Choroid plexus epithelial cell (primary cell): Measurements from ENCODE around the gene DOCK8.

Experiments used
- DNase-seq: peaks from one replicate; pipeline ENCODE4 v3.0.0-alpha.2; 2010; ENCODE audit warnings: low read depth
- H3K4me3 ChIP-seq: 2 replicates; pipeline ENCODE4 v1.5.1; 2011; ENCODE audit warnings: low read depth, mild to moderate bottlenecking, control low read depth, low read length, moderate library complexity
- TF ChIP-seq, protein P1 (sequence below): conservative IDR thresholded peaks from 2 replicates; pipeline ENCODE4 v1.5.1; 2011; ENCODE audit warnings: low read depth, mild to moderate bottlenecking, control low read depth, inconsistent platforms, low read length, moderate library complexity

The DOCK8 gene

DNA sequence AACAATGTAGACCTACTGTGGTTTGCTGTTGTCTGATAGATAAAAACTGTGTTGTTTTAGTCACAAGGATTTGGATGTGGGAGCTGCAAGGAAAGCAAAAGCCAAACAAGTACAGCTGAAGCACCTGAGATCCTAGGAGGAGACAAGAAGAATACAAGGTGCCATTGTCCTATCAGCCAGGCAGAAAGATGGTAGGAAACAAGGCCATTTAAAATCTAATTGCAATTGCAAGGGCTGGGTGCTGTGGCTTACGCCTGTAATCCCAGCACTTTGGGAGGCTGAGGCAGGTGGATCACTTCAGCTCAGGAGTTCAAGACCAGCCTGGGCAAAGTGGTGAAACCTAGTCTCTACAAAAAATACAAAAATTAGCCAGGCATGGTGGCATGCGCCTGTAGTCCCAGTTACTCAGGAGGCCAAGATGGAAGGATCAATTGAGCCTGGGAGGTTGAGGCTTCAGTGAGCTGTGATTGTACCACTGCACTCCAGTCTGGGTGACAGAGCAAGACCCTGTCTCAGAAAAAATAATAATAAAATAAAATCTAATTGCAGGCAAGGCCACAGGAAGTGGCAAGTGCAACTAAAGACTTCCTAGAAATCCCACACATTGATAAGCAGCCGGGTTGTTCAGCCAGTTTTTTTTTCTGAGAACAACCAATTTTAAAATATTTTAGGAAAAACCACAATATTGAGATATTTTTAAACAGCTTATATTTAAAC lies 22.6 kb downstream of the DOCK8 start:
- no peak overlapping the region for H3K4me3 ChIP-seq
- TF ChIP-seq, protein P1, sequence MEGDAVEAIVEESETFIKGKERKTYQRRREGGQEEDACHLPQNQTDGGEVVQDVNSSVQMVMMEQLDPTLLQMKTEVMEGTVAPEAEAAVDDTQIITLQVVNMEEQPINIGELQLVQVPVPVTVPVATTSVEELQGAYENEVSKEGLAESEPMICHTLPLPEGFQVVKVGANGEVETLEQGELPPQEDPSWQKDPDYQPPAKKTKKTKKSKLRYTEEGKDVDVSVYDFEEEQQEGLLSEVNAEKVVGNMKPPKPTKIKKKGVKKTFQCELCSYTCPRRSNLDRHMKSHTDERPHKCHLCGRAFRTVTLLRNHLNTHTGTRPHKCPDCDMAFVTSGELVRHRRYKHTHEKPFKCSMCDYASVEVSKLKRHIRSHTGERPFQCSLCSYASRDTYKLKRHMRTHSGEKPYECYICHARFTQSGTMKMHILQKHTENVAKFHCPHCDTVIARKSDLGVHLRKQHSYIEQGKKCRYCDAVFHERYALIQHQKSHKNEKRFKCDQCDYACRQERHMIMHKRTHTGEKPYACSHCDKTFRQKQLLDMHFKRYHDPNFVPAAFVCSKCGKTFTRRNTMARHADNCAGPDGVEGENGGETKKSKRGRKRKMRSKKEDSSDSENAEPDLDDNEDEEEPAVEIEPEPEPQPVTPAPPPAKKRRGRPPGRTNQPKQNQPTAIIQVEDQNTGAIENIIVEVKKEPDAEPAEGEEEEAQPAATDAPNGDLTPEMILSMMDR = no peak

DNA sequence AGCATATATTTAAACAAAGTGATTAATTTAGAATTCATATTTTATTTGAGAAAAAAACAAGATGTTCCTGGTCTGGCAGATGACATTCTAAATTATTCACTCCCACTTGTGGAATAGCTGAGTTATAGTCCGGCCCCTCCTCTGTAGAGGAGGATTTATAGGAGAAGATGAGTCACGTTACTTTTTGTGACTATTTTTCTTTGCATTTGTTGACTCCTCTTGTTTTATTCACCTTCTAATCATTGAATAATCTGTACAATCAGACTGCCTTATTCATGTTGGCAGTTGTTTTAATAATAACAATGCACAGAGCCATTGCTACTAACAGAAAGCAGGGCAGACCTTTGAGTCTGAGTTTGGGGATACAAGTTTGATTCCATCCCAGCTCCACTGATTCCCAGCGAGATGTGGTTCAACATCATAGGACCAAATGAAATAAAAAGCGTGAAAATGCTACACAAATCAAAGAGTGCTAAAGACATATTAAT lies 23.2 kb downstream of the DOCK8 start:
- TF ChIP-seq, protein P1 = no peak
- no peak for DNase-seq
- H3K4me3 ChIP-seq = no peak overlapping the region

More for the DNA sequence above, 22.6 kb downstream of the DOCK8 start:
- no peak for DNase-seq

DNA sequence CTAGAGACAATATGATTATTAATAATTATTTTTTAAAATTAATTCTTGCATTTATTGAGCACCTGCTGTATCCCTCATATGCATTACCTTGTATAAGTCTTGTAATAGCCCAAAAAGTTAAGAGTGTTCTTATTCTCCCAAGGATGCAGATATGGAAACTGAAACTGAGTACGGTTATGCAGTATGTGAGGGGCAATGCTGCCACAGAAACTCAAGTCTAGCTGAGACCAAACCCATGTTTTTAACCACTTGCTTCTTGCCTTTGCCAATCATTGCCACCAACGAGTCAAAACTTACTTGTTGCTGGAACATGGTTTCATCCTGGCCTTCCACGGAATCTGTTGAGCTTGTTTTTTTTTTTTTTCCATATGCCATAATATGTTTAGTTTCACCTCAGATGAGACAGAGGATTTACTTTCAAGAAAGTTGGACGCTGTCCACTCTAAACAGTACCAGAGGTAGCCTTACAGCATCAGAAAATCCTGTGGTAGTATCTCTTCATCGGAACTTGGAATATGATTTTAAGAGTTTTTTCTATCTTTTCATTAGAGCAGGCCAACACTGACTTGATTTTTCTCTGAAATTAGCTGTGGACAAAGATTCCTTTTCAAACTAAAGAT lies 27.9 kb downstream of the DOCK8 start:
- DNase-seq = no peak
- TF ChIP-seq, protein P1 = no peak
- no peak overlapping the region for H3K4me3 ChIP-seq

DNA sequence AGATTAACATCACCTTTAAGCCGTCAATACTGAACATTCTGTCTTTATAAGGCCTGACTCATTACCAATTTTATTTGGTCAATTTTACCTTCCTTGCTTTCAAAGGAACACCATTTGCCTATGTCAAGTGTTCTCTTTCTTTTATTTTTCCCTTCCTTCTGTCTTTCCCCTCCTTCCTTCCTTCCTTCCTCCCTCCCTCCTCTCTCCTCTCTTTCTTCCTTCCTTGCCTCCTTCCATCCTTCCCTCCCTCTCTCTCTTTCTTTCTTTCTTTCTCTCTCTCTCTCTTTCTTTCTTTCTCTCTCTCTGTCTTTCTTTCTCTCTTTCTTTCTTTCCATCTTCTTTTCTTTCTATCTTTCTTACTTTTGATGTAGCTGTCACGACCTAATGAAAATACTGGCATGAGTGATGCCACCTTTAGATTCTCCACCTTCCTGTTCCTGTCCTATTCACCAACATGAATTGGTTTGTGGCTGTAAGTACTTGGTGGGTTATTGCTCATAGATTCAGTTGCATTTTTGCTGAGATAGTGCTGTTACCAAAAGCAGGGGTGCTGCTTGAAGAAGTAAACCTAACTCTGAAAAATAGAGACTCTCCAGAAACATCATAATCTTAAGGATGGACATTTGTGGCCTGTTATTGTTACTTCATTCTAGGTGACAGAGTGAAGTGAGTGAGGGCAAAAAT lies 33.8 kb downstream of the DOCK8 start:
- no peak overlapping the region for H3K4me3 ChIP-seq
- DNase-seq = no peak
- TF ChIP-seq, protein P1 = no peak

DNA sequence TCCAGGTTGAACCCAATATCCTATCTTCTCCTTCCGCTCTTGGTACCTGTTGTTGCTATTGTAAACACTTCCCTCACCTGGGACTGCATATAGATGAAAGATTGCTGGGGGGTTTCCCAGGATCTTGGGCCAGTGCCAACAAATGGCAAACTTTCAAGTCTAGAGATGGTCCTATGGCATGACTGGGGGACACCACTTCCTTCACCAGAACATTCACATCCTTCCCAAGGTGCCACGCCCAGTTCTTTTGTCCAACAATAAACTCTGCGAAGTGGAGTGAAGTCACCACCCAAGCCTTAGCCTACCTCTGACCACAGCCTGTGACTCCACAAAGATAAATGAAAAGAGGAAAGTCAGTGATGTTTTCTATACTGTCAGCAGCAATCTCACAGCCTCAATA lies 34.4 kb downstream of the DOCK8 start:
- TF ChIP-seq, protein P1 = no peak
- no peak overlapping the region for H3K4me3 ChIP-seq
- no peak for DNase-seq

DNA sequence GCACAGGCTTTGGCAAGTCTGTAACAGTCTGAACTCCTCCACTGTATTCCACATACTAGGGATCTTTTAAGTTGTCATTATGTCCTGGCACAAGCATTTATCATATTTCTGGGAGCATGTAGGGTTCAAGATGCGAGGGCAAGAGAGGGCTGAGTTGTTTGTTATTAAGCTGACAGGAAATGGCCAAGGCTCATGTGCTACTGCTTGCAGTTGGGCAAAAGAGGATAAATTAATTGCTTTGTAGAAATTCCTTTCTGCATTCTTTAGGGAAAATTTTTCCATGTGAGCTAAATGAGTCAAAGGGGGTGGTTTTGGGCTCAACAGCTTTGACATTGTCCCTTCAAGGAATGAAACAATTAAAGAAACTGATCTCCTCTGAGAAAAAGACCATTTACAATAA lies 35.4 kb downstream of the DOCK8 start:
- DNase-seq = no peak
- no peak overlapping the region for H3K4me3 ChIP-seq
- TF ChIP-seq, protein P1 = no peak
